HEK293T (cell line): ENCODE measurements around the gene GALM.

ENCODE experiments used
- ELF4 ChIP-seq: fragments of 450-650 bp; IDR thresholded peaks from 2 replicates; pipeline ENCODE4 v1.6.1; 2017; ENCODE audit warnings: antibody characterized with exemption
- FOXM1 ChIP-seq: fragments of 450-650 bp; IDR thresholded peaks from 2 replicates; pipeline ENCODE4 v1.6.1; 2017; ENCODE audit warnings: mild to moderate bottlenecking, borderline replicate concordance
- L3MBTL2 ChIP-seq: fragments of 450-650 bp; conservative IDR thresholded peaks from 2 replicates; pipeline ENCODE4 v1.6.1; 2016; ENCODE audit warnings: mild to moderate bottlenecking
- PKNOX1 ChIP-seq: fragments of 450-650 bp; IDR thresholded peaks from 2 replicates; pipeline ENCODE4 v1.6.1; 2016
- SUZ12 ChIP-seq: fragments of 450-650 bp; IDR thresholded peaks from 2 replicates; pipeline ENCODE4 v1.6.1; 2016; ENCODE audit warnings: mild to moderate bottlenecking
- ZNF384 ChIP-seq: fragments of 450-650 bp; IDR thresholded peaks from 2 replicates; pipeline ENCODE4 v1.6.1; 2016

DNA sequence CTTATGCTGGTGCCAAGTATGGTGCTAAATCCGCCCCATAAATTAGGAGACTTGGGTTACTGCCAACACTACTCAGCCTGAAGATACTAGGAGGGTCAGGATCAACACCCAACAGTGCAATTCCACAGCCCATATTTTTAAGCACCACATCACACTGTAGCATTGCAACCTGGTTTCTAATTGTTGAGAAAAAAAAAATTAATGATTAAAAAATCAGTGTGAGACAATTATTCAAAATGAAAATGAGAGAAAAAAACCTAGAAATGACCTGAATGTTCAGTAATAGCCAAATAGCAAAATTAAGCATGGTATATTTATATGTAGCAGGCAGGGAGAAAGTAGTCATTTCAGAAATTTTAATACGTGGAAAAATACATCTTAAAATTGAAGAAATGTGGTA, 33.9 kb upstream of the GALM start:
- no peak for TF ChIP-seq PKNOX1
- TF ChIP-seq FOXM1, result no peak
- TF ChIP-seq SUZ12, result no peak
- TF ChIP-seq ELF4, result no peak
- no peak for TF ChIP-seq ZNF384
- TF ChIP-seq L3MBTL2, result no peak
